GM23248 (cell line): ENCODE measurements around the gene ENSA.

Source experiments
- EZH2 ChIP-seq: fragments of 200-600 bp; sonication (generic); IDR thresholded peaks from 2 replicates; pipeline ENCODE4 v1.6.1; 2018; ENCODE audit warnings: antibody characterized with exemption, mild to moderate bottlenecking; ENCODE audit not compliant: insufficient read depth, poor library complexity, severe bottlenecking
- EZH2phosphoT487 ChIP-seq: fragments of 200-600 bp; sonication (generic); IDR thresholded peaks from 2 replicates; pipeline ENCODE4 v1.6.1; 2018; ENCODE audit warnings: antibody characterized with exemption, moderate library complexity, mild to moderate bottlenecking, low read depth; ENCODE audit not compliant: insufficient read depth

- TF ChIP-seq EZH2 (no peak), EZH2phosphoT487 (no peak)
Measured at GRCh38 chr1:150642296-150642695, 12.9 kb upstream of the ENSA start.
